HL-60 (cell line): ENCODE results near the gene LRRC30.

ENCODE experiments used
- DNase-seq, 2 experiments: peaks; one replicate each; pipeline ENCODE4 v3.0.0-alpha.2; 2010 to 2020; ENCODE audit warnings: low read depth in 1 of 2, low spot score in 1 of 2
- H3K27ac ChIP-seq: fragments of 250-450 bp; sonication (Bioruptor Pico); replicated peaks from 2 replicates; pipeline ENCODE4 v1.5.1; 2020; ENCODE audit warnings: mild to moderate bottlenecking, moderate library complexity
- H3K27me3 ChIP-seq: fragments of 250-450 bp; sonication (Bioruptor Pico); 2 replicates; pipeline ENCODE4 v1.5.1; 2021; ENCODE audit warnings: mild to moderate bottlenecking, moderate library complexity; ENCODE audit not compliant: insufficient read depth, poor library complexity, severe bottlenecking
- H3K4me3 ChIP-seq: replicated peaks from 2 replicates; pipeline ENCODE4 v1.5.1; 2011; ENCODE audit warnings: mild to moderate bottlenecking, control low read depth, low read length; ENCODE audit not compliant: insufficient read depth
- GABPA ChIP-seq: IDR thresholded peaks from 2 replicates; pipeline ENCODE4 v1.6.1; 2012; ENCODE audit warnings: low read depth
- POLR2AphosphoS5 ChIP-seq: IDR thresholded peaks from 2 replicates; pipeline ENCODE4 v1.6.1; 2012; ENCODE audit warnings: low read depth
- SPI1 ChIP-seq: IDR thresholded peaks from 2 replicates; pipeline ENCODE4 v1.6.1; 2012; ENCODE audit warnings: low read depth, mild to moderate bottlenecking, borderline replicate concordance
- TF ChIP-seq, protein P1 (sequence below): IDR thresholded peaks from one replicate; pipeline ENCODE4 v1.5.1; 2011; ENCODE audit warnings: low read length, control low read depth, inconsistent platforms; ENCODE audit not compliant: insufficient read depth
- TF ChIP-seq, protein P2 (sequence below): IDR thresholded peaks from 2 replicates; pipeline ENCODE4 v1.6.1; 2012; ENCODE audit warnings: low read depth; ENCODE audit not compliant: insufficient replicate concordance

LRRC30 gene

GRCh38 chr18:7242926-7243325, 12.0 kb downstream of the LRRC30 start:
- H3K27ac ChIP-seq: no peak overlapping the region
- no peaks in the 10 kb centered on the region for H3K27me3 ChIP-seq
- no peak for DNase-seq
- H3K4me3 ChIP-seq: no peak overlapping the region
- no peak for TF ChIP-seq SPI1
- no peak for TF ChIP-seq POLR2AphosphoS5

- no peak overlapping the region for H3K27ac ChIP-seq
- no peak overlapping the region for H3K4me3 ChIP-seq
- H3K27me3 ChIP-seq: no peaks in the 10 kb centered on the region
- no peak for DNase-seq
- TF ChIP-seq POLR2AphosphoS5: no peak
- no peak for TF ChIP-seq SPI1
- TF ChIP-seq, protein P1, sequence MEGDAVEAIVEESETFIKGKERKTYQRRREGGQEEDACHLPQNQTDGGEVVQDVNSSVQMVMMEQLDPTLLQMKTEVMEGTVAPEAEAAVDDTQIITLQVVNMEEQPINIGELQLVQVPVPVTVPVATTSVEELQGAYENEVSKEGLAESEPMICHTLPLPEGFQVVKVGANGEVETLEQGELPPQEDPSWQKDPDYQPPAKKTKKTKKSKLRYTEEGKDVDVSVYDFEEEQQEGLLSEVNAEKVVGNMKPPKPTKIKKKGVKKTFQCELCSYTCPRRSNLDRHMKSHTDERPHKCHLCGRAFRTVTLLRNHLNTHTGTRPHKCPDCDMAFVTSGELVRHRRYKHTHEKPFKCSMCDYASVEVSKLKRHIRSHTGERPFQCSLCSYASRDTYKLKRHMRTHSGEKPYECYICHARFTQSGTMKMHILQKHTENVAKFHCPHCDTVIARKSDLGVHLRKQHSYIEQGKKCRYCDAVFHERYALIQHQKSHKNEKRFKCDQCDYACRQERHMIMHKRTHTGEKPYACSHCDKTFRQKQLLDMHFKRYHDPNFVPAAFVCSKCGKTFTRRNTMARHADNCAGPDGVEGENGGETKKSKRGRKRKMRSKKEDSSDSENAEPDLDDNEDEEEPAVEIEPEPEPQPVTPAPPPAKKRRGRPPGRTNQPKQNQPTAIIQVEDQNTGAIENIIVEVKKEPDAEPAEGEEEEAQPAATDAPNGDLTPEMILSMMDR: no peak
- TF ChIP-seq, protein P2, sequence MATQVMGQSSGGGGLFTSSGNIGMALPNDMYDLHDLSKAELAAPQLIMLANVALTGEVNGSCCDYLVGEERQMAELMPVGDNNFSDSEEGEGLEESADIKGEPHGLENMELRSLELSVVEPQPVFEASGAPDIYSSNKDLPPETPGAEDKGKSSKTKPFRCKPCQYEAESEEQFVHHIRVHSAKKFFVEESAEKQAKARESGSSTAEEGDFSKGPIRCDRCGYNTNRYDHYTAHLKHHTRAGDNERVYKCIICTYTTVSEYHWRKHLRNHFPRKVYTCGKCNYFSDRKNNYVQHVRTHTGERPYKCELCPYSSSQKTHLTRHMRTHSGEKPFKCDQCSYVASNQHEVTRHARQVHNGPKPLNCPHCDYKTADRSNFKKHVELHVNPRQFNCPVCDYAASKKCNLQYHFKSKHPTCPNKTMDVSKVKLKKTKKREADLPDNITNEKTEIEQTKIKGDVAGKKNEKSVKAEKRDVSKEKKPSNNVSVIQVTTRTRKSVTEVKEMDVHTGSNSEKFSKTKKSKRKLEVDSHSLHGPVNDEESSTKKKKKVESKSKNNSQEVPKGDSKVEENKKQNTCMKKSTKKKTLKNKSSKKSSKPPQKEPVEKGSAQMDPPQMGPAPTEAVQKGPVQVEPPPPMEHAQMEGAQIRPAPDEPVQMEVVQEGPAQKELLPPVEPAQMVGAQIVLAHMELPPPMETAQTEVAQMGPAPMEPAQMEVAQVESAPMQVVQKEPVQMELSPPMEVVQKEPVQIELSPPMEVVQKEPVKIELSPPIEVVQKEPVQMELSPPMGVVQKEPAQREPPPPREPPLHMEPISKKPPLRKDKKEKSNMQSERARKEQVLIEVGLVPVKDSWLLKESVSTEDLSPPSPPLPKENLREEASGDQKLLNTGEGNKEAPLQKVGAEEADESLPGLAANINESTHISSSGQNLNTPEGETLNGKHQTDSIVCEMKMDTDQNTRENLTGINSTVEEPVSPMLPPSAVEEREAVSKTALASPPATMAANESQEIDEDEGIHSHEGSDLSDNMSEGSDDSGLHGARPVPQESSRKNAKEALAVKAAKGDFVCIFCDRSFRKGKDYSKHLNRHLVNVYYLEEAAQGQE: no peak
- TF ChIP-seq GABPA: no peak
Measured at GRCh38 chr18:7248877-7249276, 18.0 kb downstream of the LRRC30 start.

- TF ChIP-seq, protein P1: no peak
- TF ChIP-seq GABPA: no peak
- no peak for TF ChIP-seq POLR2AphosphoS5
- TF ChIP-seq, protein P2: no peak
- no peak for TF ChIP-seq SPI1
- no peak for DNase-seq
- peaks cover 2% of the 10 kb centered on the region for H3K27me3 ChIP-seq
- H3K27ac ChIP-seq: no peak overlapping the region
- no peak overlapping the region for H3K4me3 ChIP-seq
Measured at GRCh38 chr18:7254163-7254562, 23.3 kb downstream of the LRRC30 start.

DNA sequence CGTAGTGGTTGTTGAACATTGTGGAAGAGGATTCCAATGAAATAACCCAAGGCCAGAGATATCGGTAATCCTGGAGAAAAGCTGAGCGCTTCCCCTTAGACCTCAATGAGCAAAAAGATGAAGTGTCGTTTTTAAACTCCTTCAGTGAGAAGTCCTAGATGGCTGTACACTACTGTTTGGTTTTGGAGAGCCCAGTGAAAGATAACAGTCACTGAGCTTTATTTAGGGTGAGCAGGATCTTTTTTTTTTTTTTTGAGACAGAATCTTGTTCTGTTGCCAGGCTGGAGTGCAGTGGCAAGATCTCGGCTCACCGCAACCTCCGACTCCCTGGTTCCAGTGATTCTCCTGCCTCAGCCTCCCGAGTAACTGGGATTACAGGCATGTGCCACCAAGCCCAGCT, 24.2 kb downstream of the LRRC30 start:
- H3K27me3 ChIP-seq: peaks cover 2% of the 10 kb centered on the region
- no peak overlapping the region for H3K27ac ChIP-seq
- no peak overlapping the region for H3K4me3 ChIP-seq
- DNase-seq: no peak
- TF ChIP-seq GABPA (no peak), POLR2AphosphoS5 (no peak), SPI1 (no peak)
- TF ChIP-seq, protein P1: no peak
- TF ChIP-seq, protein P2: no peak
